ENCODE measurements around the gene GSK3A.

GSK3A gene

GRCh38 chr19:42220751-42221097 lies 21.7 kb downstream of the GSK3A start:
- no peak for FAIRE-seq

GRCh38 chr19:42219812-42220750 lies 22.3 kb downstream of the GSK3A start, which contains the start of gene ZNF526:
Gene ZNF526, plus strand, starts transcription at chr19:42220312. Its CDS starts 4,092 bp downstream, at chr19:42224404.
- FAIRE-seq: peak; percentile 86

GRCh38 chr19:42217520-42218437 lies 24.6 kb downstream of the GSK3A start, which contains the start of gene DEDD2:
Gene DEDD2, minus strand, starts transcription at chr19:42217677. Its CDS starts 670 bp downstream, at chr19:42217007.
- peak; percentile 50 for FAIRE-seq

GRCh38 chr19:42216653-42217519 lies 25.5 kb downstream of the GSK3A start:
- FAIRE-seq: no peak

- FAIRE-seq: no peak
Observed at GRCh38 chr19:42214810-42215485, 27.5 kb downstream of the GSK3A start.

- FAIRE-seq: no peak
Observed at GRCh38 chr19:42212886-42213285, 29.5 kb downstream of the GSK3A start.

- FAIRE-seq: no peak
Observed at GRCh38 chr19:42208612-42209011, 33.8 kb downstream of the GSK3A start.

GRCh38 chr19:42207767-42208271 lies 34.6 kb downstream of the GSK3A start:
- FAIRE-seq: no peak

GRCh38 chr19:42206871-42207755 lies 35.3 kb downstream of the GSK3A start:
- no peak for FAIRE-seq

- no peak for FAIRE-seq
Observed at GRCh38 chr19:42204664-42205063, 37.7 kb downstream of the GSK3A start.

- no peak for FAIRE-seq
Observed at GRCh38 chr19:42203700-42204099, 38.7 kb downstream of the GSK3A start.

- FAIRE-seq: no peak
Observed at GRCh38 chr19:42202290-42202880, 40.0 kb downstream of the GSK3A start.

GRCh38 chr19:42201489-42202289 lies 40.7 kb downstream of the GSK3A start:
- FAIRE-seq: no peak

- no peak for FAIRE-seq
Observed at GRCh38 chr19:42200116-42200715, 42.2 kb downstream of the GSK3A start.

- no peak for FAIRE-seq
Observed at GRCh38 chr19:42199440-42200115, 42.8 kb downstream of the GSK3A start.

GRCh38 chr19:42198676-42199439 lies 43.5 kb downstream of the GSK3A start:
- no peak for FAIRE-seq

GRCh38 chr19:42197375-42197817 lies 45.0 kb downstream of the GSK3A start:
- no peak for FAIRE-seq
